Upper lobe of left lung (tissue), 4 donors: Measurements from ENCODE around the gene TRNT1.

Experiments used
- POLR2AphosphoS5 ChIP-seq, 2 donors: sonication (generic); formaldehyde crosslinking; IDR thresholded peaks; one replicate each; pipeline ENCODE4 v1.5.1; 2017; ENCODE audit warnings: antibody characterized with exemption in 2 of 2
- TF ChIP-seq, protein P1 (sequence below), 6 experiments: fragments of 450-650 bp in 4 of 6; fragments of 200-600 bp in 2 of 6; sonication (generic) in 2 of 6; IDR thresholded peaks; one replicate each; pipeline ENCODE4 v1.5.1; 2016 to 2019; ENCODE audit warnings: antibody characterized with exemption in 6 of 6

DNA sequence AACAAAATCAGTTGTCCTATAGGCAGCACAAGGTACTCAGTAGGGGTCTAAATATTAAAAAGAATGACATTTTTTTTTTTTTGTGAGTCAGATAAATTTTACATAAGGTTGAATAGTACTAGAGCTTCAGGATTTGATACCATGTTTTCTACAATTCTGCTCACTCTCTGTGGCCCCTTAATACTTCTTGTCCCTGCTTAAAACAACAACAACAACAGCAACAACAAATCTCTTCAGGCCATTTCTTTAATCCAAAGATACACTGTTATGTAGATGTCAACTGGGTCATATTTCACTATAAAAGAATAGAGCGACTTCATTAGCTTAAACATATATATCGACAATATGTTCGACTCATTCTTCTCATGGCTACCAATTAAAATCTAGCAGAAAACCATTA, 19.6 kb upstream of the TRNT1 start:
- TF ChIP-seq POLR2AphosphoS5 (IDR thresholded peaks at IDR 0.05) = no peak
- TF ChIP-seq, protein P1, sequence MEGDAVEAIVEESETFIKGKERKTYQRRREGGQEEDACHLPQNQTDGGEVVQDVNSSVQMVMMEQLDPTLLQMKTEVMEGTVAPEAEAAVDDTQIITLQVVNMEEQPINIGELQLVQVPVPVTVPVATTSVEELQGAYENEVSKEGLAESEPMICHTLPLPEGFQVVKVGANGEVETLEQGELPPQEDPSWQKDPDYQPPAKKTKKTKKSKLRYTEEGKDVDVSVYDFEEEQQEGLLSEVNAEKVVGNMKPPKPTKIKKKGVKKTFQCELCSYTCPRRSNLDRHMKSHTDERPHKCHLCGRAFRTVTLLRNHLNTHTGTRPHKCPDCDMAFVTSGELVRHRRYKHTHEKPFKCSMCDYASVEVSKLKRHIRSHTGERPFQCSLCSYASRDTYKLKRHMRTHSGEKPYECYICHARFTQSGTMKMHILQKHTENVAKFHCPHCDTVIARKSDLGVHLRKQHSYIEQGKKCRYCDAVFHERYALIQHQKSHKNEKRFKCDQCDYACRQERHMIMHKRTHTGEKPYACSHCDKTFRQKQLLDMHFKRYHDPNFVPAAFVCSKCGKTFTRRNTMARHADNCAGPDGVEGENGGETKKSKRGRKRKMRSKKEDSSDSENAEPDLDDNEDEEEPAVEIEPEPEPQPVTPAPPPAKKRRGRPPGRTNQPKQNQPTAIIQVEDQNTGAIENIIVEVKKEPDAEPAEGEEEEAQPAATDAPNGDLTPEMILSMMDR (IDR thresholded peaks at IDR 0.05) = no peak
